ENCODE measurements around the gene FHOD1. TPM values are rescaled to one million over a fixed set of nuclear protein-coding genes. Genes with fewer than 3 reads are reported as not detected.

The FHOD1 gene
- total RNA-seq, 4 donors from 2014 or later, result 9.7 to 15.5 (median 12.9) TPM

DNA sequence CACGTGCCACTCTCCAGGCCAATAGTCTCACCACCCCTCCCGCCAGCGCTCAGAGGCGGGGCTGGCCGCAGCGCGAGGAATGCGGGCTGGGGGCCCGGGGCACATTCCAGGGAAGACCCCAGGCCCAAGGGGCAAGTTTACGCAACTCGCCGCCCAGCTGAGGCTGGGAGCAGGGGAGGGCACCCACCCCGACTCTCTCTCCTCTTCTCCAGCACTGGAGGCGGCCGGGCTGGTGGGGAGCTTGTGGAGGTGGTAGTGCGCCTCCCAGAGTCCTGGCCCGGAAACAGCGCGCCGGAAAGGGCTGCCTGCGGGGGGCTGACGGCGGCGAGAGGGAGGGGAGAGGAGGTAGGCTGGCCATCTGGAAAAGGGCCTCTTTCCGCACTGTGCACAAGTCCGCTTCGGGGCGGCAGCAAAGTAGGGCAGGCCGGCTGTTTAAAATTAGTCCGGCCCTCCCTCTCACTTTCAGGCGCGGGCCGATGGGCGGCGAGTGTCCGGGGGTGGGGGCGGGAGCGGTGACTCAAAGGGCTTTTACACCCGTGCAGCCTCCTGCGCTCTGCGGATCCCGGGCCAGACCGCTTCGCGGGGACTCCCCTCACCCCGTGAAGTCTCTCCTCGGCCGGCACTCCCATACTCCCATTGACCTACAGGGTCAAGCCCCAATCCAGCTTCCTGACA lies 1.1 kb downstream of the FHOD1 start:
- peaks cover 29% of the 10 kb centered on the region for H3K27me3 ChIP-seq
- H3K4me3 ChIP-seq, result peak overlapping the region; percentile 54 to 80
- H3K27ac ChIP-seq, result peak overlapping the region; percentile 3 to 87 (median 84)
- TF ChIP-seq, protein P1, sequence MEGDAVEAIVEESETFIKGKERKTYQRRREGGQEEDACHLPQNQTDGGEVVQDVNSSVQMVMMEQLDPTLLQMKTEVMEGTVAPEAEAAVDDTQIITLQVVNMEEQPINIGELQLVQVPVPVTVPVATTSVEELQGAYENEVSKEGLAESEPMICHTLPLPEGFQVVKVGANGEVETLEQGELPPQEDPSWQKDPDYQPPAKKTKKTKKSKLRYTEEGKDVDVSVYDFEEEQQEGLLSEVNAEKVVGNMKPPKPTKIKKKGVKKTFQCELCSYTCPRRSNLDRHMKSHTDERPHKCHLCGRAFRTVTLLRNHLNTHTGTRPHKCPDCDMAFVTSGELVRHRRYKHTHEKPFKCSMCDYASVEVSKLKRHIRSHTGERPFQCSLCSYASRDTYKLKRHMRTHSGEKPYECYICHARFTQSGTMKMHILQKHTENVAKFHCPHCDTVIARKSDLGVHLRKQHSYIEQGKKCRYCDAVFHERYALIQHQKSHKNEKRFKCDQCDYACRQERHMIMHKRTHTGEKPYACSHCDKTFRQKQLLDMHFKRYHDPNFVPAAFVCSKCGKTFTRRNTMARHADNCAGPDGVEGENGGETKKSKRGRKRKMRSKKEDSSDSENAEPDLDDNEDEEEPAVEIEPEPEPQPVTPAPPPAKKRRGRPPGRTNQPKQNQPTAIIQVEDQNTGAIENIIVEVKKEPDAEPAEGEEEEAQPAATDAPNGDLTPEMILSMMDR (IDR thresholded peaks at IDR 0.05), result peak in 3 of 4 experiments; percentile 24 to 52 (median 41)
- TF ChIP-seq POLR2A (IDR thresholded peaks at IDR 0.05), result no peak
- TF ChIP-seq EP300 (IDR thresholded peaks at IDR 0.05), result no peak
- peak; percentile 15 for TF ChIP-seq POLR2AphosphoS5 (IDR thresholded peaks at IDR 0.05)
- peak; percentile 41 for ATAC-seq
- H3K9me3 ChIP-seq, result no peaks in the 10 kb centered on the region
- H3K36me3 ChIP-seq, result no peaks in the 10 kb centered on the region
- H3K4me1 ChIP-seq, result peaks cover 0 to 79% (median 39%) of the 10 kb centered on the region in 3 donors
- WGBS, 2 donors (ENCODE audit: low coverage in 1 of 2), result 0% methylated on average over 1 of the region's 48 CpGs; no CpG with 5 or more reads in 1 of the 2 donors

DNA sequence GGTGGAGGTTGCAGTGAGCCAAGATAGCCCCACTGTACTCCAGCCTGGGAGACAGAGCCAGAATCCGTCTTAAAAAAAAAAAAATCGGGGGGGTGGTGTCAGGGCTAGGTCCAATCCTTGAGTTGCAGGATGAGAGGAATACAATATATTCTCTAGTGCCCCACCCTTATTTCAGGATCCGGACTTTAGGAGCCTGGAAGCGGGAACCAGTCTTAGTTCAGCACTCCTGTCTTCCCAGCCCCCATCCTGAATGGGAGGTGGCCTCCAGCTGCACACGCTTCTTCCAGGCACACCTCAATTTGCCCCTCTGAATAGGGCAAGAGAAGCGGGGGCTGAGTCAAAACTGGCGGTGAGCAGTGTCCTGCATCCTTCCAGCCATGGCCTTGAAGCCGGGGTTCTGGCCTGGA lies 1.6 kb downstream of the FHOD1 start:
- Histone ChIP-seq H3K36me3 (no peaks in the 10 kb centered on the region), H3K27ac (peak overlapping the region; percentile 3 to 87 (median 84)), H3K4me1 (peaks cover 0 to 84% (median 44%) of the 10 kb centered on the region in 3 donors), H3K9me3 (no peaks in the 10 kb centered on the region), H3K27me3 (peaks cover 27% of the 10 kb centered on the region), H3K4me3 (peak overlapping the region; percentile 54 to 80)
- ATAC-seq, result no peak
- TF ChIP-seq, protein P1 (IDR thresholded peaks at IDR 0.05), result no peak
- TF ChIP-seq POLR2A (IDR thresholded peaks at IDR 0.05) (no peak), EP300 (IDR thresholded peaks at IDR 0.05) (no peak), POLR2AphosphoS5 (IDR thresholded peaks at IDR 0.05) (no peak)
- 12 to 27% methylated on average over 2 to 5 of the region's 8 CpGs for WGBS, 2 donors (ENCODE audit: low coverage in 1 of 2)

DNA sequence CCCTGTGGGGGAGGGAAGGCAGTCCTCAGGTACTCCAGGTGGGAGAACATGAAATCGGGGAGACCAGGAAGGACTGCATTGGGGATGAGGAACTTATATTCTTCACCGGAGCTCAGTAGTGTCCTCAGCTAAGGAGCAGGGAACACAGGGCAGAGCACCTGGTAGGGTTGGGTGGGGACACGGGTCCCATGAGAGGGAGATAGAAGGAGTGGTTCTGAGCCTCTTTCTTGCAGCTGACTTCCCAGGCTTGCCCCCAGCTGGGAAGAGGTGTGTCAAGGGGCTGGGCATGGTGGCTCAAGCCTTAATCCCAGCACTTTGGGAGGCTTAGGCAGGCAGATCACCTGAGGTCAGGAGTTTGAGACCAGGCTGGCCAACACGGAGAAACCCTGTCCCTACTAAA lies 2.1 kb downstream of the FHOD1 start:
- Histone ChIP-seq H3K27me3 (peaks cover 22% of the 10 kb centered on the region), H3K9me3 (no peaks in the 10 kb centered on the region), H3K4me3 (peak overlapping the region in 1 of 2 donors; percentile 80), H3K27ac (peak overlapping the region in 3 of 4 donors; percentile 83 to 87 (median 86)), H3K4me1 (peaks cover 0 to 89% (median 45%) of the 10 kb centered on the region in 3 donors), H3K36me3 (no peaks in the 10 kb centered on the region)
- 89% methylated on average over 3 of the region's 4 CpGs; no CpG with 5 or more reads in 1 of the 2 donors for WGBS, 2 donors (ENCODE audit: low coverage in 1 of 2)
- no peak for ATAC-seq
- TF ChIP-seq EP300 (IDR thresholded peaks at IDR 0.05), result no peak
- TF ChIP-seq, protein P1 (IDR thresholded peaks at IDR 0.05), result no peak
- no peak for TF ChIP-seq POLR2A (IDR thresholded peaks at IDR 0.05)

DNA sequence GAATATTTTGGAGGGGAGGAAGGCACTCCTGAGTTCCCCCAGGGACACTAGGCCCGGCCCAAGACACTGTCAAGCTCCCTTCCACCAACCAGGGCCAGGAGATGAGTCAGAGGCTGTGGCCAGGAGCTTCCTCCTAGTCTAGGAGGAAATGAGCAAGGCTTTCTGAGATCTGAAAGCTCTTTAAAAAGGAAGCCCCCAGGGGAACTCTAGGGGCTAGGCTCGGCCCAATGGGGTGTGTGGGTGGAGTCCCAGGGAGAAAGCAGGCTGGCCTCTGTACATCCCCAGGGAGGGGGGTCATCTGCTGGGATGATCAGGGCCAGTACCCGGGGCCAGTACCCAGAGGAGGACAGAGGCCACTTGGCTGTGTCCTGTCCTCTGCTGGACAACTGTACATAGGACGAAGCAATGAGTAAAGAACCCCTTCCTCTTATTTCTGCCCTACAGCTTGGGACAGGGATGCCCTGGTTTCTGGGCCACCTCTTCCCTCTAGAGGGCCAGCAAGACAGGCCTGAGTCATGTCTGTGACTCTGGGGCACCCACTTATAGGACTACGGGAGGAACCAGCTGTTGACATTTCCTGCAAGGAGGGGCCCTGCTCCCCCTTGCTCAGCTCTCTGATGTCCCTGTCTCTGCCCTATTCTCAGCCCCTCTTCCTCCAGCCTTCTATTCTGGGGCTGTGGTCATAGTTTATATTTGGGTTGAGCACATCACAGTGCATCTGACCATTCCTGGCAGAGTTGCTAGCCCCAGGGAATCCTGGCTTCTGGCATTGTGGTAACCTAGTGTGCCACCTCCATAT lies 2.7 kb downstream of the FHOD1 start:
- Histone ChIP-seq H3K36me3 (peaks cover 0 to 3% of the 10 kb centered on the region in 2 donors), H3K4me1 (peaks cover 0 to 90% (median 45%) of the 10 kb centered on the region in 3 donors), H3K27ac (peak overlapping the region in 3 of 4 donors; percentile 83 to 87 (median 86)), H3K27me3 (peaks cover 16% of the 10 kb centered on the region), H3K9me3 (no peaks in the 10 kb centered on the region), H3K4me3 (no peak overlapping the region)
- ATAC-seq, result peak; percentile 6
- TF ChIP-seq POLR2A (IDR thresholded peaks at IDR 0.05), result no peak
- TF ChIP-seq, protein P1 (IDR thresholded peaks at IDR 0.05), result no peak
- TF ChIP-seq EP300 (IDR thresholded peaks at IDR 0.05), result no peak
- no peak for TF ChIP-seq POLR2AphosphoS5 (IDR thresholded peaks at IDR 0.05)
- 10 to 31% methylated on average over 2 of the region's 5 CpGs for WGBS, 2 donors (ENCODE audit: low coverage in 1 of 2)

Measured in gastroesophageal sphincter (tissue), 4 donors.